HG02938 (cell line): ENCODE data around the gene PPP4R4.

Experiments
- ATAC-seq: cut with Tn5 transposase; IDR thresholded peaks from one replicate; pipeline ENCODE4 v1.9.1; 2021; ENCODE audit warnings: mild to moderate bottlenecking, moderate library complexity; ENCODE audit not compliant: unreplicated experiment

The PPP4R4 gene

DNA sequence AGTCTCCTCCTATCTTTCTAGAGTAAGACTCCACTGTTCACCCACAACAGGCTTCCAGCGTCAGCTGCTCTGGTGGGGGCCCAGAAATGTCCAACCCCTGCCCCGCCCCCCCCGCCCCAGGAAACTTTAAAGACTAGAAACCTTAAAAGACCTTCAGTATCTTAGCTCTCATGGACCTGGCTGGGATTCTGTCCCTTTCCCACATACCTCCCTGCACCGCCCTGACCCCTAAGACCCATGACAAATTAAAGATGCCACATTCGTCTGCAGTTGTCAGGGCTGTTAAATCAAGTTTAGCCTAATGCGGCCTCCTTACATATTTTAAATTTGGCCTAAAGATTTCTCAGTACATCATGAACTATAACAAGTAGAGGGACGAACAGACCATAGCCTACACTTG, 129.0 kb downstream of the PPP4R4 start:
- no peak for ATAC-seq

DNA sequence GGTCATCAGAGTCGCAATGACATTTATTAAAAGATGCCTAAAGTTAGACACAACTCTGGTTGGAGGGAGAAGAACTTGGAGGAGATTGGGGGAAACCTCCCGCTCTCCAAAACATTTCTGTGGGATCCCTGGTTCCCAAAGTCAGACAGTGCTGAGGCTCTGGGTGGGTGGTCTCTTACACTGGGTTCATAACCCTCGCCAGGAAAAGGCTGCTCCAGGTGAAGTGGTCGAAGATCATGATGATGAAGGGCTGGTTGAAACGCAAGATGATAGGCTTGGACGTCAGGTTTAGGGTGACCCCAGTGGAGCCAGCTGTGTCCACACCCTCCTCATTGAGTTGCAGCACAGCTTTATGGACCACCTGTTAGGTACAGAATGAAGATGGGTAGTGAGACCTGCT, 130.1 kb downstream of the PPP4R4 start:
- no peak for ATAC-seq

DNA sequence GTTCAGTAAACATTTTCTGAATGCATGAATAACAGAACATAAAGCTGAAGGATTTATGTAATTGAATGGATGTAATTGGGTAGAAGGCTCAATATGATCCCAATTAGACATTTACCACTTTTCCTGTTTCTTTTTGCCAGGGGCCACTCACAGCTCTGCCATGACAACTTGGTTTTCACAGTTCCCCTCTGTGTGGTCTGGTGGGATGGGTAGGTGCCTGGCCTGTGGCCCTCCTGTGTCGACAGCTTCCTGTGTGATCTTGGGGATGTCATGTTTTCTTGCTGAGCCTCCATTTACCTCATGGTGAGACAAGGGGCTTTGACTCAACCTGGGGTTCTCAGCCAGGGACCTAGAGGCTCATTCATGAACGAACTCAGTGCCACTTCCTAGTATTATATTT, 131.5 kb downstream of the PPP4R4 start:
- no peak for ATAC-seq

DNA sequence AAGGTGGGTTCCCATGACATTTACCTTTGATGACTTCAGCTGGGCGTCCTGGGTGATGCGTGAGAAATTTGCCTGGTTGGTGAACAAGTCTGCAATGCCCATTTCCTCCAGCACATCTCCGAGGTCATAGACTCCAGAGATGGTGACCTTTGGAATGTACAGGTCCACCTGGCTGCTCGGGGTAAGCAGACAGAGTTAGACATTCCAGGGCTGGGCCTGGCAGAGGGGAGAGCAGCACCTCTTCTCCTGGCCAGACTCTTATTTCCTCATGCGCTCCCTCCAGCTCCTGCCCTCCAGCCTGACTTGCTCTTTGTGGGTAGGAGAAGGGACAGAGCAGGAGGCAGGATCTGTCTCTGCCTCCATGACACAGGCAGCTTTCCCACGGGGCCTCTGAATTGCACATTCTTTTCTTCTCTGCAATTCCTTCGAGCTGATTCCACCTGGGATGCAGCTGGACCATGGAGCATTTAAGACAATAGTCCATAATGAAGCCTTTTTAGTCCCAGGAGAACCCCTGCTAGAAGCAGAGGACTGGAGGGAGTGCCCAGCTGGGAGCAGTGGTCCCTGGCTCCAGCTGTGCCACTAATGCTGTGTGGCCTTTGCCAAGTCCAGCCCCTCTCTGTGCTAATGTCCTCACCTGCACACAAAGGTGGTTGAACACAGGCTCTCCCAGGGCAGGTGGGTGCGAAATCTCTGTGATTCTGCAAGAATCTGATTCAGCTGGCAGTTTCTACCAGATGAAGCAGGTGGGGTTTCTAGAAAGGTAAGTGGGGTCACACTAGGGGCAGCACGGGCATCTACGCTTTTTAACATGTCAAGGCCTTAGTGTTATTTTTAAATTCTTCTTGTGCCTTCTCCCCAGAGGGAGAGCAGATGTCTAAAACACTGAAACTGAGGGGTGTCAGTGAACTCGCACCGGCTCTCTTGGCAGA, 132.2 kb downstream of the PPP4R4 start:
- ATAC-seq = no peak

DNA sequence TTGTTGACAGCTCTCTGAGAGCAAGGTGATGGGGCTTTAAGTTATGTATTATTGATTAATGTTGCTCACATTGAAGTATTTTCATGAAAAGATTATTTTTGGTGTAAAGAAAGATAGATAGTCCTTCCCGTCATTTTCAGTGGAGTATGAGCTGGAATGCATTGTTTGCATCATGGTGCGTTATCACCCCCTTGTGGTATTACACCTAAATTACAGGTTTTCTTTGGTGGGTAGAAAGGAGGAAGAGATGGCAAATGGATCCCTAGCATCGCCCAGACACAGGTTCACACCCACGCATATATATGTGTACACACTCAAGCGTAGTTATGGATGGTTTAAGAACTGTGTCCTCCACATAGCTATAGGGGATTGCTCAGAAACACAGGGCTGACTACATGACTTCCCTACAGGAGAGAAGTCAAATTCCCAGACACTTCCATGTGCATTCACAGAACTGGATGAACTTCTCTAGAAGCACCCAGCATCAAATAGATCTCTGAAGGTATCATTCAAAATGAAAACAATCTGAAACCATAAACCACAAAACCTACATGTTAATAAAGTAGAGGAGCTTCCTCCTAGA, 133.4 kb downstream of the PPP4R4 start:
- no peak for ATAC-seq

DNA sequence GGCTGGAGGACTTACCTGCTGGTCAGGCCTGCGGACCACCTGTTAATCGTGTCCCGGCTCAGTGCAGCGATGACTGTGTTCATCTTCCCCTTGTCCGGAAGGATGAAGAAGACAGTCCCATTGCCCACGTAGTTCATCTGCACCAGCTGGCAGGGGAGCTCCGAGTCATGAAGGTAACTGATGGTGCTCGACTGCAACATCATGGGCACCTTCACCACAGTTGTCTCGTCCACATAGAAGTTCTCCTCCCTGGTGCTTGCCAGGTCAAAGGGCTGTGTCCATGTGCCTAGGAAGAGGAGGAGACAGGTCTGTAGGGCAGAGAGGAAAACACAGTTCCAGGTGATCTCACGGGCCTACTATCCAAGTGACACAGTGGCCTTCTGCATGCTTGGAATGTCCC, 135.6 kb downstream of the PPP4R4 start:
- ATAC-seq = no peak

DNA sequence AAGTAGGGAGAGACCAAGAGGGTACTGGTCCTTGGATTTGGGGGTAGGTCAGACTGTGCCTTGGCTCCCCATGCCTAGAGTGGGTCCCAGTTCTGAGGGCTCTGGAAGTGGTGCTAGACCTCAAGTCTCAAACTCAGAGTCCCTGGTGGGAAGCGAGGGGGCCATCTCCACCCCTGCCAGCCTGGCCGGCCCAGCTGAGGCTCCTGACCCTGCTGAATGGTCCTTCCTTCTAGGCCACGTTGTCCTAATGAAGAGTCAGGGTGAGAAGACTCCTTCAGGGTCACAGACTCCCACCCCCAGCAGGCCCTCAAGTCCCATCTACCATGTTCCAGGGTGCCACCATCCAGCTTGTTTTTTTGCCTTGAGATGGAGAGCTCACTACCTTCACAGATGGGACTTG, 136.1 kb downstream of the PPP4R4 start:
- no peak for ATAC-seq

DNA sequence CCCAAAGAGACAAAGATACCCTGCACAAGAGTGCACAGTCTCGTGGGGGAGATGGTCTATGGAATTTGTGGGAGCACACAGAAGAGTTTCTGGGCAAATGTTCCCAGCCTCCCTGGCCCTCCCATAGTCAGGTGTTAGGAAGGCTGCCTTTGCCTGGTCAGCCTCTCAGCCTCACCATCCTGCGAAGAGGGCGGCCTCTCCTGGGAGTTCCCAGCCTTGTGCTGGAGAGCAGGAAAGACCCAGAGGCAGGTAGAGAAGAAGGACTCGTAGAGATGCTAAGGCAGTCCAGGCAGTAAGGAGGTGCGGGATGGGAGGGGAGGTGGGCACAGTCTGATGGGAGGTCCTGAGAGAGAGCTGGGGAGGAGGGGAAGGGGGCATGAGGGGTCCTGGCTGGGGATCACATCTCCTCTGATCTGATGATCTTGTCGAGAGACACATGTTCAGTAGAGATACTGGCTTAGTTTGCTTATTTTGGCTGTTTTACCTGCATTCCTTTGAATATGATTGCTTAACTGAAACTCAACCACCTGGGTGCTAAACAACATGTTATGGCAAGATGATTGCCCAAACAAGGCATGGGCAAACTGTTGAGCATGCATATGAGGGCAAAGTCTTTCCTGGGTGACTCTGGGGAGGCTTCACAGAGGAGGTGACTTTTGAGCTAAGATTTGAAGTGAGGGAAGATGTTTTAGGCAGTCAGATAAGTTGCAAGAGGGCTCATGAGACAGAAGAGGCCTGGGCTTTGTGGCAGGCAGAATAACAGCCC, 138.5 kb downstream of the PPP4R4 start:
- no peak for ATAC-seq

DNA sequence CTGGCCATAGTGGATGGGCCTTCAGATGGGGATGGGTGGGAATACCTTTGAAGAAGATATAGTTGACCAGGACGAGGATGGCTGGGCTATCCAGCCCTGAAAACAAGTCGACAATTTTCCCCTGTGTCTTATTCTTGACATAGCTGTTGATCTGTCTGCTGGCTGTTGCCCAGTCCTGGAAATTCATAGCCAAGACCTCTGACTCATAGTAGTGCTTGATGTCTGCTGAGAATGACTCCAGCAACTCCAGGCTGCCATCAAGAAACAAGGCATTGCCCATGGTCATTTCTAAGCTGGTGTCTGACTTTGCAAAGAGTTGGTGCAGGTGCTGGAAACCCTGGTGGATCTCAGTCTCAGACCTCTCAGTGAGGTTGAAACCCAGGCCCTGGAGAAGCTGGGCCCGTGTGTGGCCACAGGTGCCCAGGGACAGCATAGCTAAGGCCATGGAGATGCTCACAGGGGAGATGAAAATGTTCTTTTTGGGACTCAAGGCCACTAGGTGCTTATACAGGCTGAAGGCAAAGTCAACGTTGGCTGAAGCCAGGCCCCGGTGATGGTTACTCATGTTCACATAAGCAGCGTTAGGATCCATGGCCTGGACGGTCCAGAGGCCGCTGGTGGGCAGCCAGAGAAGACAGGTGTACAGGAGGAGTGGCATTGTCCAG, 140.0 kb downstream of the PPP4R4 start:
- no peak for ATAC-seq

DNA sequence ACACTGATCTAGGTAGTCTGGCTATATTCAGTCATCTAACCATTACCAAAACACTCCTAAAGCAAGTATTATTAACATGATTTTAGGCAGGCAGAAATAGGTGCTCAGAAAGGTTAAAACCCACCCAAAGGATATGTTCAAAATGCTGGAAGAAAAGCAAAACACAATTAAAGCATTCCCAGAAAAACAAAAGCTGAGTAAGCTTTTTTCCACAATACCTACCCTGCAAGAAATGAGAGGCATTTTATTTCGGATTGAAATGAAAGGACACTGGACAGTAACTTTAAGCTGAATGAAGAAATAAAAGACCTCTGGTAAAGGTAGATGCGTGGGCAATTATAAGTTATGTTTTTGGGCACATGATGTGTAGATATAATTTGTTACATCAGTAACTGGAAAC, 140.8 kb downstream of the PPP4R4 start:
- ATAC-seq = no peak

DNA sequence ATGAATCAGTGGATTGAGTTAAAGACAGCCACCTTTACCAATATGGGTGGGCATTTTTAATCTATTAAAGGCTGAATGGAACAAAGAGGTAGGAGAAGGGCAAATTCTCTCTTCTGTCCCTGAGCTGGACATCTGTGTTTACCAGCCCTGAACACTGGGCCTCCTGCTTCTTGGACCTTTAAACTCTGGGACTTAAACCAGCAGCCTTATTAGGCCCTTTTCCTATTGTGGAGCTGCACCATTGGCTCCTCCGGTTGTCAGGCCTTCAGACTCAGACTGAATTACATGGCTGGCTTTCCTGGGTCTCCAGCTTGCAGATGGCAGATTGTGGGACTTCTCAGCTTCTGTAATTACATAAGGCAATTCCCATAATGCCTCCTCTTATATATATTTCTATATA, 142.6 kb downstream of the PPP4R4 start:
- no peak for ATAC-seq

DNA sequence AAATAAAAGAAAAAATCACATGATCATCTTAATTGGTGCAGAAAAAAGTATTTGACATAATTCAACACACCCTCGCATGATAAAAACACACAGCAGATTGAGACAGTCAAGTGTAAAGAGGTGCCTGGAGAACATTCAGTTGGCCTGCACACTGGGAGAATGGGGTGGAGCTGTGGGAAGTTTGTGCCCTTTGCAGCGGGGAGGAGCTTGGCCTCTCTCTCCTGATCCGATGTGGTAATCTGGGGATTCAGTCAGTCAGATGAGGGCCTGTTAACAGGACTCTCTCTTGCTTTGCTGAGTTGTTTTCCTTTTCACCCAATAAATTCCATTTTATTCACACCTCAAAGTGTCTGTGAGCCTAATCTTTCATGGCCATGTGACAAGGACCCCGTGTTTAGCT, 143.1 kb downstream of the PPP4R4 start:
- no peak for ATAC-seq

DNA sequence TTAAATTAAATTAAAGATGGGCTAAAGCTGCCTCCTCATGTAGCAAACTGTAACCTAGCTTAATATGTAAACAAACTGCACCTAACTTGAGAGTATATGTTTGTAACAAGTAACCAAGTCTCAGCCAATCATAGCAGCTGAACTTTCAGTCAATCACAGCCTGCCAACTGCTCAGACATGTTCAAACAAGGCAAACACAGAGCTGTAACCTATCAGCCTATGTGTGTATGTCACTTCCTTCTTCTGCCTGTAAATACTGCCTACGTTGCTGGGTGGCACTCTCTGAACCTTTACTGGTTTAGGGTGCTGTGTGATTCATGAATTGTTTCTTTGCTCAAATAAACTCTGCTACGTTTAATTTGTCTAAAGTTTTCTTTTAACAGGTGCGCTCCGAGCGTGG, 146.1 kb downstream of the PPP4R4 start:
- ATAC-seq = no peak

DNA sequence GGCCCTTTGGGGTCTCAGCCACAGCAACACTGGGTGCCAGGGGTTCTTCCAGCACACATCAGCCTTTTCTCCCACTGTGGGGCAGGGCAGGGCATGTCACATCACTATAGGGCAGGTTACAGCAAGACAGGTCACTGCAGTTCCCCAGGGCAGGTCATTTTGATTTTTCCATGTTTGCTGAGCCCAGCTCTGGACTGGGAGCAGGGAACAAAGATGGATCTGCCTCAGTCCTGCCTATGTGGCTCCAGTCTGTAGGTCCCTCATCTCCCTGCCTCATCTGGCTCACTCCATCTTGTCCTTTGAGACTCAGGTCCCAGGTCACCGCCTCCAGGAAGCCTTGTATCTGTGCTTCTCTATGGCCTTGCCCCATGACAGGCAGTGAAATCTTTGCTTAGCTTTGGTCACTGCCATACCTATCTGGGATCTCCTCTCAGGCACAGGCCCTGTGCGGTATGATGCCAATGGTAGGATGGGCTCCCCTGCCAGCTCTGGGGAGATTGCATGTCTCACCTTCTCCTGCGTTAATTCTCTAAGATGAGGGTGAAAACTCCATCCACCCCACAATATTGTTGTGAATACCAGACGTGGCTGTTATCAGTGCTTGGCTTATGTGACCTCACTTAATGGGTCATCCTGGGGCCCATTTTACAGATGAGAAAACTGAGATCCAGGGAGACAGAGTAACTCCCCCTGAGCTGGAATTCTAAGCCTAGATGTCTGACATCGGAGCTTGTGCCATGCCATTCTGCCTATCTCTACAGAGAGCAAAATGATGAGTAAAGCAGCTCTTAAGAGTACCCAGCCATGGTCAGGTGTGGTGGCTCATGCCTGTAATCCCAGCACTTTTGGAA, 147.5 kb downstream of the PPP4R4 start:
- ATAC-seq = no peak

DNA sequence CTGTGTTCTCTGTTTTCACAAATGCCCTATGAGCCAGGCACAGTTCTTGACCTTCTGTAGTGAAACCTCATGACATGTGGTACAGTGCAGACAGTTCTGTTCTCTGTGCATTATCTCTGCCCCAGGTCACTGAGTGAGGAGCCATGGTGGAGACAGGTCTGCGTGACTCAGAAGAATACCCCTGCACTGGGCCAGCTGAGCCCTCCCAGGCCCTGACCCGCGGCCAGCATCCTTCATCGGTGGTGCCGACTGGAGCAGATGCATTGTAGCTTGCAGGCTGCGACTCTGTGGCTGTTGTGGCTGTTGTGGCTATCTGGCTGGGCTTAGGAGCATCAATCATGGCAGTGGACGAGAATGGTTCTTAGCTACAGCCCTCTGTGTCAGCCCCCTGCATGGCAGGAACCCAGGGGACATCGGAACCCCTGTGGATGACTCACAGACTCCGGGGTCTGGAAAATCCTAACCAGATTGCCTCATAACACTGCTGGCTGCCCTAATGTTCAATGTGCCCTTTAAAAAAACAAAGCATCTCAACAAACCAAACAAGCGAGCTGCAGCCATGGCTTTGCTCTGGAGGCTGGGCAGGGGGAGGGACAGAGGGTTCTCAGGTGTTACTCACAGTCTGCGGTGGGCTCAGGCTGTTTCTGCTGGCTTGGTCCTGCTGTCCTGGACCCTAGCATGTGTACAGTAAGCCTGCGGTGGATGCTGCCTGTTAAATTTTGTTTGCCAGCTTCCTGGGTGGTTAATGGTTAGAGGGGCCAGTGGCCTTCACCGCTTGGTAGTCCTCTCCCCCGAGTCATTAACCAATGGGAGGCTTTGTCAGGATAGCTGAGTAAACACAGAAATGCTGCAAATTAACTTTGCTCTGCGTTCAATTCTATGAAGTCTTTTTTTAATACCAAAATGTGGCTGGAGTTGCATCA, 148.8 kb downstream of the PPP4R4 start, which contains the start of gene SERPINA6:
Gene SERPINA6 (minus strand): TSS at position 689 of the 923 bp plus-strand sequence. CDS start 8,688 bp downstream, outside the sequence.
- ATAC-seq = no peak

DNA sequence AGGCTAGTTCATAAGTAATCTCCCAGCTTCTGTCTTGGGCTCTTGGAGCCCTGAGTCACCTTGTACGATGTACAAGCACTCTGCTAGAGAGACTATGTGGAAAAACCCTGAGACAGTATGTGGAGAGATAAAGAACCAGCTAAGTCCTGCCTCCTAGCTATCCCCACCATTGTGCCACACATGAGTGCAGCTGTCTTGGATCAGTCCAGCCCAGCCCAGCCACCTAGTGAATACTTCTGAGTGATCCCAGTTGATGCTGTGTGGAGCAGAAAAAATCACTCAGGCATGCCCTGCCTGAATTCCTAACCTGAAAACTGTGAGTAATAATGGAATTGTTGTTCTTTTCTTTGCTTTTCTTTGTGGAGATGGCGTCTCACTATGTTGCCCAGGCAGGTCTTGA, 154.1 kb downstream of the PPP4R4 start:
- ATAC-seq = no peak
